Kidney (tissue), 14 donors: ENCODE data around the gene C10orf143. TPM values are rescaled to one million over a fixed set of nuclear protein-coding genes. Genes with fewer than 3 reads are reported as not detected.
"Not testable (repeated sequence)": the region's sequence is repeated elsewhere in the genome, so short reads cannot be mapped to it uniquely, and the experiment has no call there.

Experiments
- DNase-seq, 5 donors: peaks; one replicate each; pipeline ENCODE4 v3.0.0-alpha.2; 2013 to 2020
- FAIRE-seq: peaks from 2 replicates; lab custom pipeline; 2012; peaks lifted over from hg19 to GRCh38; lab: Jason Lieb, UNC
- H3K27ac ChIP-seq, 2 donors: one replicate each; pipeline ENCODE4 v1.7.0; 2013; ENCODE audit warnings: low read depth in 2 of 2, low read length in 2 of 2, inconsistent platforms in 1 of 2
- H3K27me3 ChIP-seq: one replicate; pipeline ENCODE4 v1.7.1; 2013; ENCODE audit warnings: low read length, inconsistent platforms; ENCODE audit not compliant: control insufficient read depth, insufficient read depth
- H3K36me3 ChIP-seq, 3 donors: one replicate each; pipeline versions ENCODE4 v1.7.0 to v1.7.1; 2013; ENCODE audit warnings: low read length in 3 of 3, control low read depth in 1 of 3, inconsistent platforms in 1 of 3; ENCODE audit not compliant: insufficient read depth in 3 of 3, control insufficient read depth in 2 of 3
- H3K4me1 ChIP-seq, 3 donors: one replicate each; pipeline versions ENCODE4 v1.7.0 to v1.7.1; 2013; ENCODE audit warnings: low read length in 3 of 3, inconsistent platforms in 1 of 3, low read depth in 1 of 3; ENCODE audit not compliant: control insufficient read depth in 2 of 3, insufficient read depth in 2 of 3
- H3K4me3 ChIP-seq, 3 donors: one replicate each; pipeline versions ENCODE4 v1.7.0 to v1.8.1; 2013; ENCODE audit warnings: low read length in 3 of 3, control low read depth in 1 of 3, inconsistent platforms in 1 of 3
- H3K9ac ChIP-seq, 3 donors: one replicate each; pipeline versions ENCODE4 v1.7.0 to v1.7.1; 2013; ENCODE audit warnings: low read length in 3 of 3, control low read depth in 1 of 3, inconsistent platforms in 1 of 3
- H3K9me3 ChIP-seq, 3 donors: one replicate each; pipeline versions ENCODE4 v1.7.0 to v1.7.1; 2013; ENCODE audit warnings: low read length in 3 of 3, control low read depth in 1 of 3, inconsistent platforms in 1 of 3; ENCODE audit not compliant: control insufficient read depth in 2 of 3, insufficient read depth in 1 of 3
- CTCF ChIP-seq: IDR thresholded peaks from 3 replicates; pipeline ENCODE4 v1.5.1; 2012; ENCODE audit warnings: mild to moderate bottlenecking, moderate library complexity, borderline replicate concordance; ENCODE audit not compliant: insufficient read depth; ENCODE audit errors: extremely low read depth
- intact Hi-C: fragments of 100-400 bp; cut with DNase I; formaldehyde crosslinking; loops from one replicate; pipeline ENCODE4 v1.11.1; 2022
- polyA plus RNA-seq: library from polyadenylated mRNA; stranded (reverse); fragments of 350-450 nt; fragmentation: Illumina TruSeq; extraction: RNeasy Lipid Tissue Mini Kit (QIAGEN cat#74804); gene quantifications from one replicate; pipeline ENCODE4 v1.2.3, GENCODE V29; 2014; ENCODE audit warnings: low read depth, low replicate concordance; ENCODE audit not compliant: insufficient read depth
- total RNA-seq: library from RNA; stranded (reverse); fragmentation: NEBNext Ultra II Directional; extraction: Animal tissue kit (Norgen Biotek cat#: 25700); gene quantifications from one replicate; pipeline ENCODE4 v1.2.1, GENCODE V29; 2021
- donor health status: control.
- donor health status: control.
- donor health status: control.
- donor health status: control.
- donor health status: control.
- donor health status: DM: yes; HTN: yes; CAD: no.
- donor health status: Normal renal cell carcinoma (clear cell type).

C10orf143 gene
- total and polyA plus RNA-seq, 2 donors from 2014 or later, result 6.6 to 9.2 TPM

GRCh38 chr10:130099344-130099743 is 11.3 kb downstream of the C10orf143 start:
- Histone ChIP-seq H3K27me3 (no peaks in the 10 kb centered on the region), H3K4me3 (no peak overlapping the region), H3K36me3 (no peaks in the 10 kb centered on the region), H3K4me1 (no peaks in the 10 kb centered on the region), H3K9me3 (no peaks in the 10 kb centered on the region), H3K27ac (no peak overlapping the region), H3K9ac (no peak overlapping the region)
- FAIRE-seq, result no peak
- no peak for DNase-seq
- no peak for TF ChIP-seq CTCF
- intact Hi-C loops, result no loop called here

- H3K4me1 ChIP-seq, H3K27ac ChIP-seq, H3K9ac ChIP-seq, intact Hi-C loops, H3K4me3 ChIP-seq, FAIRE-seq, H3K36me3 ChIP-seq, DNase-seq, H3K9me3 ChIP-seq, H3K27me3 ChIP-seq: not testable (repeated sequence)
Observed at GRCh38 chr10:130090565-130090964, 20.1 kb downstream of the C10orf143 start.

GRCh38 chr10:130080461-130080814 is 30.2 kb downstream of the C10orf143 start:
- peaks cover 0 to 5% (median 0%) of the 10 kb centered on the region in 3 donors for H3K36me3 ChIP-seq
- TF ChIP-seq CTCF, result no peak
- DNase-seq, result no peak
- no peaks in the 10 kb centered on the region for H3K4me1 ChIP-seq
- FAIRE-seq, result no peak
- H3K9ac ChIP-seq, result no peak overlapping the region
- no peaks in the 10 kb centered on the region for H3K9me3 ChIP-seq
- intact Hi-C loops, result no loop called here
- no peak overlapping the region for H3K27ac ChIP-seq
- no peaks in the 10 kb centered on the region for H3K27me3 ChIP-seq
- no peak overlapping the region for H3K4me3 ChIP-seq

GRCh38 chr10:130079614-130080460 is 30.8 kb downstream of the C10orf143 start:
- intact Hi-C loops, result no loop called here
- no peak overlapping the region for H3K9ac ChIP-seq
- no peak for FAIRE-seq
- H3K4me3 ChIP-seq, result no peak overlapping the region
- no peak for TF ChIP-seq CTCF
- H3K27ac ChIP-seq, result no peak overlapping the region
- H3K36me3 ChIP-seq, result peaks cover 0 to 5% (median 0%) of the 10 kb centered on the region in 3 donors
- no peaks in the 10 kb centered on the region for H3K27me3 ChIP-seq
- peak in 1 of 5 donors; percentile 29 for DNase-seq
- no peaks in the 10 kb centered on the region for H3K4me1 ChIP-seq
- H3K9me3 ChIP-seq, result no peaks in the 10 kb centered on the region
